ENCODE results near the gene RPL22L1. TPM values are rescaled to one million over a fixed set of nuclear protein-coding genes. Genes with fewer than 3 reads are reported as not detected.

Gene RPL22L1
- 35.3 TPM for polyA plus RNA-seq (2012; ENCODE audit: insufficient read depth, insufficient read length, low read depth)

DNA sequence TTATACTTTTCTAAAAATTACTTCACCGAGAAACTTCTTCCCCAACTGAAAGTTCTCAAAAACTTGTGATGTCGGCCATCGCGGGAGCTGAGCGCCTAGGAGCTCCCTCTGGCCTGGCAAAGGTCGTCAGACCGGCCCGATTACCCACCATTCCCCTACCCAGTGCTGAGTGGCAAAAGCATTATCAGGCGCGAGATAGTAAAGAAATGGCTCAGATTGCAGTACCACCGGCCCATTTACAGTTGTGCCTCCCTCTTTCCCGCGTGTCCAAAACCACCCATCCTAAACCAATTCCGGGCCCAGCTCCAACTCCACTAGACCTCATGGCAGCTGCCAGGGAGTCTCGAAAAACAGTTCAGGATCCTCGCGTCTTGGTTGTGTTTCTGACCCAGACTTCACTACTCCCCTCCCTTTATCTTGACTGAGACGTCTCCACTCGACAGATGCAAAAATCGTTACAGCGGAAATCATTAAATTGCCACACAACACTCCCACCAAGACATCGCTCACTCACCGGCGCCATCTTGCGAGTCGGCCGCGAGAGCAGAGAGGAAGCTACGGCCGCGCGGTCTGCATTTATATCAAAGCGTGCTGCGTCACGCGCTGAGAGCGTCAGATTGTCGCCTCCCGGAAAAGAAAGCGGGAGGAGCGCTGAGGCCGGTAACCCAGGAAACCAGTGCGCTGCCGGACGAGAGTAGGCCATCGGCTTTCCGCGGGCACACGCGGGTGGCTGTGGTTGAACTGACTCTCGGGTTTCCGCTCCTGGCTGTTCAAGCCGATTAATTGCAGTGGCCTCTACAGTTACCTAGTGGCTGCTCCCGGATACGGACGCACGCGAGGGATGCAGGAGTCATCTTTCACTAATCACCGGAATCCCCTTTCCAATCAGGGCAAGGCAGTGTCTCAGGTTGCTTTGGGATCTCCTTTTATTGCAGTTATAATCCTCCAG, at the start of gene RPL22L1:
TSS of gene RPL22L1 (minus strand) at position 551 of the 949 bp plus-strand sequence. CDS start at position 523, 28 bp downstream.
- Histone ChIP-seq H3K4me3 (ENCODE audit: low read depth, low read length) (peak within 1 kb of the TSS; percentile 94), H3K9me3 (no peaks in the 10 kb centered on the region), H3K4me1 (no peaks in the 10 kb centered on the region), H3K36me3 (peaks cover 41% of the 10 kb centered on the region), H3K27me3 (no peaks in the 10 kb centered on the region)
- peak; percentile 96 for DNase-seq
- TF ChIP-seq, protein P1, sequence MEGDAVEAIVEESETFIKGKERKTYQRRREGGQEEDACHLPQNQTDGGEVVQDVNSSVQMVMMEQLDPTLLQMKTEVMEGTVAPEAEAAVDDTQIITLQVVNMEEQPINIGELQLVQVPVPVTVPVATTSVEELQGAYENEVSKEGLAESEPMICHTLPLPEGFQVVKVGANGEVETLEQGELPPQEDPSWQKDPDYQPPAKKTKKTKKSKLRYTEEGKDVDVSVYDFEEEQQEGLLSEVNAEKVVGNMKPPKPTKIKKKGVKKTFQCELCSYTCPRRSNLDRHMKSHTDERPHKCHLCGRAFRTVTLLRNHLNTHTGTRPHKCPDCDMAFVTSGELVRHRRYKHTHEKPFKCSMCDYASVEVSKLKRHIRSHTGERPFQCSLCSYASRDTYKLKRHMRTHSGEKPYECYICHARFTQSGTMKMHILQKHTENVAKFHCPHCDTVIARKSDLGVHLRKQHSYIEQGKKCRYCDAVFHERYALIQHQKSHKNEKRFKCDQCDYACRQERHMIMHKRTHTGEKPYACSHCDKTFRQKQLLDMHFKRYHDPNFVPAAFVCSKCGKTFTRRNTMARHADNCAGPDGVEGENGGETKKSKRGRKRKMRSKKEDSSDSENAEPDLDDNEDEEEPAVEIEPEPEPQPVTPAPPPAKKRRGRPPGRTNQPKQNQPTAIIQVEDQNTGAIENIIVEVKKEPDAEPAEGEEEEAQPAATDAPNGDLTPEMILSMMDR (IDR thresholded peaks at IDR 0.05; ENCODE audit: low read depth, low read length), result peak; percentile 7

DNA sequence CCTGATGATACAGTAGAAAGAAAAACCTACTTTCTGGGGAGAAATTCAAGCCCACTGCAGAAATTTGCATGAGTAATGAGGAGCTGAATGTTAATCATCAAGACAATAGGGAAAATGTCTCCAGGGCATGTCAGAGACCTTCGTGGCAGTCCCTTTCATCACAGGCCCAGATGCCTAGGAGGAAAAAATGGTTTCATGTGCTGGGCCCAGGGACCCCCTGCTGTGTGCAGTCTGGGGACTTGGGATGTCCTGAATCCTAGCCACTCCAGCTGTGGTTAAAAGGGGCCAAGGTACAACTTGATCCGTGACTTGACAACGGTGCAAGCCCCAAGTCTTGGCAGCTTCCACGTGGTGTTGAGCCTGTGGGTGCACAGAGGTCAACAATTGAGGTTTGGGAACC, 48.7 kb upstream of the RPL22L1 start:
- Histone ChIP-seq H3K9me3 (no peaks in the 10 kb centered on the region; the same call in 1 of the 2 replicates), H3K27me3 (no peaks in the 10 kb centered on the region), H3K4me3 (ENCODE audit: low read depth, low read length) (no peak overlapping the region), H3K4me1 (no peaks in the 10 kb centered on the region), H3K36me3 (no peaks in the 10 kb centered on the region)
- no peak for DNase-seq
- TF ChIP-seq, protein P1 (IDR thresholded peaks at IDR 0.05; ENCODE audit: low read depth, low read length), result no peak

DNA sequence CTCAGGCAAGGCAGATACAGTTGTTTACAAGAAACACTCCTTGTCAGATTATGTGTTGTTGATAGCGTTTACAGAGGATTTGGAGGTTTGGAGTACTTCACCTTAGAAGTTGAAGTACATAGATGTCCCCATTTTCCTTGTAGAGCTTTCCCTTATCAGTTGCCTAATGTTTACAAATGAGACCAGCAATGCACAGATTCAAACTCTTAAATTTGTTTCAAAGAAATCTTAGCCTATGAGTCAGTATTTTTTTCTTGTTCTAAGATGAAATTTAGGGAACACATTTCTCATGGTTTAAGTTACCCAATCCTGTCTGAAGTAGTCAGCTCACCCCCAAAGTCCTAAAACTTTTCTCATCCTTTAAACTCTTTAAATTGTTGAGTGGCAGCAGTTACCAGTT, 44.7 kb upstream of the RPL22L1 start:
- TF ChIP-seq, protein P1 (IDR thresholded peaks at IDR 0.05; ENCODE audit: low read depth, low read length), result no peak
- no peak for DNase-seq
- Histone ChIP-seq H3K27me3 (no peaks in the 10 kb centered on the region), H3K36me3 (no peaks in the 10 kb centered on the region), H3K4me1 (no peaks in the 10 kb centered on the region), H3K9me3 (no peaks in the 10 kb centered on the region; the same call in 1 of the 2 replicates), H3K4me3 (ENCODE audit: low read depth, low read length) (no peak overlapping the region)

DNA sequence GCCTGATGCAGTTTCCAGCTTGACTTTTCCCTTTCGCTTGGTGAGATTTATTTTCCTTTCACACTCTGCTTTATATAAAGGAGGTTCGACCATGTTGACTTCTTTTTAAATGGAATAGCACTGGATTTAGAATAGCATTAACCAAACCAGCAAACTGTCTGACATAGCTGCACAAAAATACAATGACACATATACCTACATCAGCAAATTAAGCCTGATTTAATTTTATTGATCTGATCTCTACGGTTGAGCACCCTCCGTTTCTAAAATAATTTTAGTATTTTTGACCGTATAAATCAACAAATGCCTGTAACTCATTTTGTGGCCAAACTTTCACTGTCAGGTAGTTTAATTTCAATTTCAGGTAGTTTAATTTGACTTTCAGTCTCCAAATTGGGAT, 44.2 kb upstream of the RPL22L1 start:
- no peaks in the 10 kb centered on the region; the same call in none of the 2 replicates for H3K9me3 ChIP-seq
- no peaks in the 10 kb centered on the region for H3K27me3 ChIP-seq
- TF ChIP-seq, protein P1 (IDR thresholded peaks at IDR 0.05; ENCODE audit: low read depth, low read length), result no peak
- no peak overlapping the region for H3K4me3 ChIP-seq (ENCODE audit: low read depth, low read length)
- no peak for DNase-seq
- no peaks in the 10 kb centered on the region for H3K4me1 ChIP-seq
- no peaks in the 10 kb centered on the region for H3K36me3 ChIP-seq

DNA sequence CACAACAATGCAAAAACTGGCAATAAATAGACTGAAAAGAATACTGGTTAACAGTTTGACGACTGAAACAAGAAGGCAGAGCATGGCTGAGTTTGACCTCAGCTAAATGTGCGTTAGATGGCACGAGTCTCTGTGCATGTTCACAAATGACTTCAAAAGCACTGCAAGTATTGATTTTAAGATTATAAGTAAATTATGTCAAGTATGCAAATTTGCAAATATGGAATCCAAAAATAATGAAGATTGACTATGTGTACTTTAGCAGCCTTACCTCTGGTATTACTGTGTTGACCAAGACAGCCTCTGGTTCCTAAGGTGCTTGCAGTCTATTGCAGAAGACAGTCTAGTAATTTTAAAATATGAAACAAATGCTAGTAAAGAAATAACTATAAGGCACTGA, 41.1 kb upstream of the RPL22L1 start:
- no peaks in the 10 kb centered on the region for H3K36me3 ChIP-seq
- no peaks in the 10 kb centered on the region for H3K27me3 ChIP-seq
- DNase-seq, result no peak
- no peaks in the 10 kb centered on the region for H3K4me1 ChIP-seq
- H3K9me3 ChIP-seq, result peaks cover 5% of the 10 kb centered on the region; the same call in 1 of the 2 replicates
- no peak overlapping the region for H3K4me3 ChIP-seq (ENCODE audit: low read depth, low read length)
- TF ChIP-seq, protein P1 (IDR thresholded peaks at IDR 0.05; ENCODE audit: low read depth, low read length), result no peak

DNA sequence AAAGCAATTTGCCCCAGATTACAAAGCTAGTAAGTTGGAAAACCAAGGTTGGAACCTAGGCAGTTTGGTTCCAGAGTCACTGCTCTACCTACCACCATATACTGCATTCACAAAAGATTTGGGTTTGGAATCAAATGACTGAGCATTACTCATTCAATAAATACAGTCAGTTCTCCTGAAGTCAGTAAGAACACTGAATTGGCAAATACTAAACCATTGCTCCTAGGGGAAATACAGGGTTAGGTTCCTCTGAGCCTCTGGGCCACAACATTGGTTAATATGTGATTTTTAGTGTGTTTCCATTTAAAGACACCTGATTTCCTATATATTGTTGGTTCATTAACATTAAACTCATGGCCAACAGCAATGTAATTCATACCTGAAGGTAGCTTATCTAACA, 40.5 kb upstream of the RPL22L1 start:
- Histone ChIP-seq H3K4me1 (no peaks in the 10 kb centered on the region), H3K36me3 (no peaks in the 10 kb centered on the region), H3K27me3 (no peaks in the 10 kb centered on the region), H3K4me3 (ENCODE audit: low read depth, low read length) (no peak overlapping the region), H3K9me3 (peaks cover 5% of the 10 kb centered on the region; the same call in 1 of the 2 replicates)
- DNase-seq, result no peak
- TF ChIP-seq, protein P1 (IDR thresholded peaks at IDR 0.05; ENCODE audit: low read depth, low read length), result no peak

Data from BE2C (cell line).